Naive thymus-derived CD4-positive, alpha-beta T cell (primary cell): Measurements from ENCODE around the gene ARGLU1. TPM values are rescaled to one million over a fixed set of nuclear protein-coding genes. Genes with fewer than 3 reads are reported as not detected.

Source experiments
- ATAC-seq: fragments of 150-1000 bp; cut with Tn5 transposase; 2 replicates; pipeline ENCODE4 v1.10.0; 2021; ENCODE audit warnings: mild to moderate bottlenecking, moderate library complexity
- CTCF ChIA-PET: fragments of 350-600 bp; sonication (Branson Sonifier 250); formaldehyde crosslinking; loops from one replicate; lab custom pipeline; 2021; ENCODE audit warnings: antibody characterized with exemption; lab: Charles Lee
- POLR2A ChIA-PET: fragments of 350-600 bp; sonication (Branson Sonifier 250); formaldehyde crosslinking; loops from one replicate; lab custom pipeline; 2021; ENCODE audit warnings: antibody characterized with exemption, inconsistent platforms; lab: Charles Lee
- DNase-seq, 9 donors: peaks; one replicate each; pipeline versions ENCODE4 v3.0.0 to v3.0.0-alpha.2; 2020 to 2022; ENCODE audit warnings: mixed read lengths in 1 of 9
- H3K27ac ChIP-seq: one replicate; pipeline ENCODE4 v1.7.0; 2013; ENCODE audit warnings: mild to moderate bottlenecking, low read depth, low read length, moderate library complexity
- H3K27me3 ChIP-seq, 2 donors: one replicate each; pipeline ENCODE4 v1.7.0; 2013; ENCODE audit warnings: low read length in 2 of 2, mild to moderate bottlenecking in 2 of 2, moderate library complexity in 2 of 2; ENCODE audit not compliant: control insufficient read depth in 2 of 2, insufficient read depth in 2 of 2
- H3K36me3 ChIP-seq, 3 experiments: 1 replicate in 2 of 3; 2 replicates in 1 of 3; pipeline ENCODE4 v1.7.0; 2013; ENCODE audit warnings: low read length in 3 of 3, mild to moderate bottlenecking in 3 of 3, moderate library complexity in 1 of 3; ENCODE audit not compliant: insufficient read depth in 3 of 3, control insufficient read depth in 2 of 3
- H3K4me1 ChIP-seq, 2 donors: one replicate each; pipeline ENCODE4 v1.7.0; 2013; ENCODE audit warnings: low read length in 2 of 2, mild to moderate bottlenecking in 2 of 2, moderate library complexity in 1 of 2; ENCODE audit not compliant: control insufficient read depth in 2 of 2, insufficient read depth in 2 of 2
- H3K4me3 ChIP-seq: 2 replicates; pipeline ENCODE4 v1.7.0; 2013; ENCODE audit warnings: mild to moderate bottlenecking, low read length
- H3K9me3 ChIP-seq, 3 experiments: 1 replicate in 2 of 3; 2 replicates in 1 of 3; pipeline ENCODE4 v1.7.0; 2013; ENCODE audit warnings: low read length in 3 of 3; ENCODE audit not compliant: control insufficient read depth in 2 of 3
- H3K27ac Mint-ChIP-seq, 9 donors: one replicate each; pipeline ENCODE4 v1.8.0; 2020 to 2022; ENCODE audit warnings: mixed read lengths in 9 of 9, mild to moderate bottlenecking in 8 of 9, moderate library complexity in 5 of 9, inconsistent platforms in 2 of 9
- H3K27me3 Mint-ChIP-seq, 5 donors: one replicate each; pipeline ENCODE4 v1.8.0; 2021 to 2022; ENCODE audit warnings: mixed read lengths in 5 of 5, mild to moderate bottlenecking in 1 of 5
- H3K36me3 Mint-ChIP-seq, 5 donors: one replicate each; pipeline ENCODE4 v1.8.0; 2020 to 2022; ENCODE audit warnings: mixed read lengths in 5 of 5, mild to moderate bottlenecking in 3 of 5, inconsistent platforms in 1 of 5
- H3K4me1 Mint-ChIP-seq, 7 donors: one replicate each; pipeline ENCODE4 v1.8.0; 2020 to 2022; ENCODE audit warnings: mixed read lengths in 7 of 7, mild to moderate bottlenecking in 3 of 7, inconsistent platforms in 1 of 7
- H3K4me3 Mint-ChIP-seq, 10 donors: one replicate each; pipeline ENCODE4 v1.8.0; 2020 to 2022; ENCODE audit warnings: mild to moderate bottlenecking in 10 of 10, mixed read lengths in 10 of 10, moderate library complexity in 6 of 10, inconsistent platforms in 2 of 10
- H3K9me3 Mint-ChIP-seq, 11 donors: one replicate each; pipeline ENCODE4 v1.8.0; 2020 to 2022; ENCODE audit warnings: mixed read lengths in 11 of 11, mild to moderate bottlenecking in 4 of 11, inconsistent platforms in 1 of 11, moderate library complexity in 1 of 11
- intact Hi-C, 2 donors: fragments of 100-400 bp; cut with micrococcal nuclease; formaldehyde crosslinking; loops; one replicate each; pipeline ENCODE4 v1.15.1; 2023
- polyA plus RNA-seq, 2 donors: library from polyadenylated mRNA; unstranded; fragments of 300-500 nt; fragmentation: Illumina TruSeq; gene quantifications; one replicate each; pipeline ENCODE4 v1.2.3, GENCODE V29; 2021
- total RNA-seq, 6 experiments: library from RNA in 5 of 6; stranded (reverse) in 5 of 6; gene quantifications; 1 replicate in 5 of 6; 2 replicates in 1 of 6; pipeline ENCODE4 v1.2.3 and lab custom pipeline; 2021 to 2026

The ARGLU1 gene
- total and polyA plus RNA-seq, 7 experiments from 2014 or later = 36.1 to 291 (median 144) TPM

- H3K36me3 Mint-ChIP-seq = peaks cover 0 to 43% (median 6%) of the 10 kb centered on the region in 5 donors
- no peak overlapping the region for H3K4me3 Mint-ChIP-seq
- Histone ChIP-seq H3K27me3 (no peaks in the 10 kb centered on the region), H3K27ac (no peak overlapping the region), H3K4me1 (peaks cover 2 to 4% of the 10 kb centered on the region in 2 donors), H3K9me3 (no peaks in the 10 kb centered on the region), H3K4me3 (no peak overlapping the region), H3K36me3 (no peaks in the 10 kb centered on the region)
- intact Hi-C loops = no loop called here
- ChIA-PET CTCF (no interaction called here), POLR2A (no interaction called here)
- no peaks in the 10 kb centered on the region for H3K27me3 Mint-ChIP-seq
- no peak overlapping the region for H3K27ac Mint-ChIP-seq
- DNase-seq (no peak), ATAC-seq (no peak)
- H3K4me1 Mint-ChIP-seq = peaks cover 0 to 17% (median 7%) of the 10 kb centered on the region in 7 donors
- peaks cover 0 to 4% (median 0%) of the 10 kb centered on the region in 11 donors for H3K9me3 Mint-ChIP-seq
These were observed 5.9 kb upstream of the ARGLU1 start for GRCh38 chr13:106573868-106574267.

- ATAC-seq (no peak), DNase-seq (no peak)
- H3K4me1 ChIP-seq = peaks cover 6 to 7% of the 10 kb centered on the region in 2 donors
- H3K4me3 ChIP-seq = no peak overlapping the region
- H3K9me3 ChIP-seq = no peaks in the 10 kb centered on the region
- H3K27me3 ChIP-seq = no peaks in the 10 kb centered on the region
- Mint-ChIP-seq H3K27ac (no peak overlapping the region), H3K4me3 (no peak overlapping the region), H3K27me3 (no peaks in the 10 kb centered on the region), H3K4me1 (peaks cover 0 to 21% (median 11%) of the 10 kb centered on the region in 7 donors), H3K36me3 (peaks cover 0 to 39% (median 6%) of the 10 kb centered on the region in 5 donors), H3K9me3 (peaks cover 0 to 4% (median 0%) of the 10 kb centered on the region in 11 donors)
- intact Hi-C loops = no loop called here
- H3K36me3 ChIP-seq = no peaks in the 10 kb centered on the region
- ChIA-PET POLR2A (no interaction called here), CTCF (no interaction called here)
- no peak overlapping the region for H3K27ac ChIP-seq
These were observed 5.4 kb upstream of the ARGLU1 start for GRCh38 chr13:106573284-106573846.

- Mint-ChIP-seq H3K27me3 (no peaks in the 10 kb centered on the region), H3K9me3 (peaks cover 0 to 4% (median 0%) of the 10 kb centered on the region in 11 donors), H3K4me1 (peaks cover 20 to 42% (median 29%) of the 10 kb centered on the region in 7 donors), H3K36me3 (peaks cover 0 to 26% (median 5%) of the 10 kb centered on the region in 5 donors), H3K27ac (peak overlapping the region in 7 of 9 donors; percentile 7 to 79 (median 60)), H3K4me3 (peak overlapping the region in 7 of 10 donors; percentile 6 to 64 (median 58))
- DNase-seq (peak in 6 of 9 donors; percentile 35 to 78 (median 52)), ATAC-seq (peak; percentile 69)
- peaks cover 9 to 17% of the 10 kb centered on the region in 2 donors for H3K4me1 ChIP-seq
- peaks cover 0 to 6% (median 0%) of the 10 kb centered on the region in 3 experiments for H3K36me3 ChIP-seq
- no peaks in the 10 kb centered on the region for H3K9me3 ChIP-seq
- intact Hi-C loops = no loop called here
- no peak overlapping the region for H3K4me3 ChIP-seq
- peak overlapping the region; percentile 34 for H3K27ac ChIP-seq
- ChIA-PET POLR2A (no interaction called here), CTCF (interaction anchor here (0.6 to 1.8 kb wide), 2 partner anchors 50 to 545 kb away, joined by 3 to 4 read pairs; no protein-coding TSS in a partner anchor)
- no peaks in the 10 kb centered on the region for H3K27me3 ChIP-seq
These were observed 2.4 kb upstream of the ARGLU1 start for GRCh38 chr13:106570299-106570852.

GRCh38 chr13:106569233-106570095 is 1.5 kb upstream of the ARGLU1 start:
- H3K4me3 Mint-ChIP-seq = peak overlapping the region in 2 of 10 donors; percentile 43 to 67
- H3K27ac ChIP-seq = no peak overlapping the region
- ATAC-seq (no peak), DNase-seq (no peak)
- H3K4me1 ChIP-seq = peaks cover 18 to 26% of the 10 kb centered on the region in 2 donors
- POLR2A ChIA-PET = interaction anchor here (0.5 to 1.1 kb wide), 2 partner anchors 13 to 29 kb away, joined by 3 to 4 read pairs; no protein-coding TSS in a partner anchor
- H3K9me3 Mint-ChIP-seq = peaks cover 0 to 4% (median 0%) of the 10 kb centered on the region in 11 donors
- CTCF ChIA-PET = interaction anchor here (1.7 to 1.8 kb wide), 2 partner anchors 33 to 51 kb away, joined by 4 to 9 read pairs; no protein-coding TSS in a partner anchor
- H3K27ac Mint-ChIP-seq = peak overlapping the region in 1 of 9 donors; percentile 76
- intact Hi-C loops = loop anchor here (5.0 to 10.0 kb wide), 3 partner anchors 345 to 1435 kb away; no protein-coding TSS in a partner anchor
- peaks cover 0 to 6% (median 0%) of the 10 kb centered on the region in 3 experiments for H3K36me3 ChIP-seq
- H3K27me3 ChIP-seq = no peaks in the 10 kb centered on the region
- peaks cover 29 to 51% (median 38%) of the 10 kb centered on the region in 7 donors for H3K4me1 Mint-ChIP-seq
- peaks cover 0 to 18% (median 5%) of the 10 kb centered on the region in 5 donors for H3K36me3 Mint-ChIP-seq
- no peak overlapping the region for H3K4me3 ChIP-seq
- H3K9me3 ChIP-seq = no peaks in the 10 kb centered on the region
- H3K27me3 Mint-ChIP-seq = no peaks in the 10 kb centered on the region

GRCh38 chr13:106568299-106569003 is 514 bp upstream of the ARGLU1 start:
- POLR2A ChIA-PET = interaction anchor here (1.1 to 3.7 kb wide), 3 partner anchors 12 to 32 kb away, joined by 4 to 17 read pairs (median 4); partner anchors contain the start of gene EFNB2

More at GRCh38 chr13:106568299-106569003, 514 bp upstream of the ARGLU1 start:
- intact Hi-C loops = loop anchor here (1.0 to 10.0 kb wide), 8 partner anchors 32 to 1650 kb away; partner anchors contain the start of genes ABHD13 (in 1 of the 2) and EFNB2 (in 1 of the 2)
- no peak for DNase-seq
- H3K27ac ChIP-seq = peak overlapping the region; percentile 95
- Mint-ChIP-seq H3K36me3 (peaks cover 0 to 9% (median 2%) of the 10 kb centered on the region in 5 donors), H3K27me3 (no peaks in the 10 kb centered on the region), H3K4me1 (peaks cover 37 to 61% (median 49%) of the 10 kb centered on the region in 7 donors), H3K27ac (peak overlapping the region; percentile 87 to 97 (median 94)), H3K9me3 (peaks cover 0 to 2% (median 0%) of the 10 kb centered on the region in 11 donors), H3K4me3 (peak overlapping the region; percentile 83 to 100 (median 98))
- peaks cover 28 to 34% of the 10 kb centered on the region in 2 donors for H3K4me1 ChIP-seq
- CTCF ChIA-PET = interaction anchor here (0.6 to 1.8 kb wide), 3 partner anchors 32 to 355 kb away, joined by 4 to 9 read pairs (median 8); no protein-coding TSS in a partner anchor
- no peak for ATAC-seq
- H3K9me3 ChIP-seq = no peaks in the 10 kb centered on the region
- peak overlapping the region; percentile 70 for H3K4me3 ChIP-seq
- no peaks in the 10 kb centered on the region for H3K27me3 ChIP-seq
- H3K36me3 ChIP-seq = peaks cover 0 to 6% (median 0%) of the 10 kb centered on the region in 3 experiments
